SK-N-SH treated with all-trans-retinoic acid at 6 μM for 48 hours (cell line): Measurements from ENCODE around the gene EMC10.

ENCODE experiments used
- ATAC-seq: fragments of 200-7000 bp; cut with Tn5 transposase; 3 replicates; pipeline ENCODE4 v1.9.1; 2020; ENCODE audit warnings: mild to moderate bottlenecking, moderate library complexity
- ARNTL ChIP-seq: fragments of 450-650 bp; formaldehyde crosslinking; IDR thresholded peaks from 2 replicates; pipeline ENCODE4 v1.5.0; 2020; ENCODE audit warnings: low read depth, mild to moderate bottlenecking, moderate library complexity, borderline replicate concordance
- BACH2 ChIP-seq: fragments of 250-450 bp; sonication (Bioruptor Pico); IDR thresholded peaks from 2 replicates; pipeline ENCODE4 v1.9.0; 2021; ENCODE audit warnings: mild to moderate bottlenecking, borderline replicate concordance
- CSDC2 ChIP-seq: fragments of 250-450 bp; sonication (Bioruptor Pico); IDR thresholded peaks from 2 replicates; pipeline ENCODE4 v1.5.0; 2020; ENCODE audit warnings: mild to moderate bottlenecking, moderate library complexity
- ESRRG ChIP-seq: fragments of 250-450 bp; sonication (Bioruptor Pico); IDR thresholded peaks from 2 replicates; pipeline ENCODE4 v1.6.1; 2021; ENCODE audit warnings: mild to moderate bottlenecking
- ISL1 ChIP-seq: fragments of 250-450 bp; sonication (Bioruptor Pico); IDR thresholded peaks from 2 replicates; pipeline ENCODE4 v2.1.2; 2022; ENCODE audit warnings: mild to moderate bottlenecking, moderate library complexity
- PPARA ChIP-seq: fragments of 250-450 bp; sonication (Bioruptor Pico); IDR thresholded peaks from 2 replicates; pipeline ENCODE4 v1.5.0; 2020; ENCODE audit warnings: mild to moderate bottlenecking, borderline replicate concordance
- RARB ChIP-seq: fragments of 250-450 bp; sonication (Bioruptor Pico); IDR thresholded peaks from 2 replicates; pipeline ENCODE4 v1.8.0; 2021; ENCODE audit warnings: mild to moderate bottlenecking, moderate library complexity
- SNAI2 ChIP-seq: fragments of 250-450 bp; sonication (Bioruptor Pico); IDR thresholded peaks from 2 replicates; pipeline ENCODE4 v1.5.0; 2020; ENCODE audit warnings: mild to moderate bottlenecking, moderate library complexity
- TCF4 ChIP-seq: fragments of 250-450 bp; sonication (Bioruptor Pico); IDR thresholded peaks from 2 replicates; pipeline ENCODE4 v1.8.0; 2021; ENCODE audit warnings: mild to moderate bottlenecking, moderate library complexity, borderline replicate concordance
- TOX ChIP-seq: fragments of 250-450 bp; sonication (Bioruptor Pico); IDR thresholded peaks from 2 replicates; pipeline ENCODE4 v1.8.0; 2021; ENCODE audit warnings: mild to moderate bottlenecking, moderate library complexity, borderline replicate concordance
- ZC3H10 ChIP-seq: fragments of 250-450 bp; sonication (Bioruptor Pico); IDR thresholded peaks from 2 replicates; pipeline ENCODE4 v1.5.1; 2021; ENCODE audit warnings: mild to moderate bottlenecking, moderate library complexity
- ZFP3 ChIP-seq: fragments of 250-450 bp; sonication (Bioruptor Pico); IDR thresholded peaks from 2 replicates; pipeline ENCODE4 v1.5.0; 2020; ENCODE audit warnings: mild to moderate bottlenecking, moderate library complexity
- ZFP30 ChIP-seq: fragments of 450-650 bp; formaldehyde crosslinking; IDR thresholded peaks from 2 replicates; pipeline ENCODE4 v1.5.0; 2022; ENCODE audit warnings: mild to moderate bottlenecking, moderate library complexity
- ZNF565 ChIP-seq: fragments of 450-650 bp; formaldehyde crosslinking; conservative IDR thresholded peaks from 2 replicates; pipeline ENCODE4 v1.5.0; 2020; ENCODE audit warnings: low read depth, mild to moderate bottlenecking, moderate library complexity
- ZNF70 ChIP-seq: fragments of 450-650 bp; formaldehyde crosslinking; IDR thresholded peaks from 2 replicates; pipeline ENCODE4 v1.5.0; 2020; ENCODE audit warnings: mild to moderate bottlenecking, moderate library complexity
- TF ChIP-seq, protein P1 (sequence below): fragments of 250-450 bp; sonication (Bioruptor Pico); IDR thresholded peaks from 2 replicates; pipeline ENCODE4 v1.5.1; 2020; ENCODE audit warnings: low read depth, mild to moderate bottlenecking, moderate library complexity
- TF ChIP-seq, protein P2 (sequence below): fragments of 250-450 bp; sonication (Bioruptor Pico); IDR thresholded peaks from 2 replicates; pipeline ENCODE4 v1.8.0; 2020; ENCODE audit warnings: mild to moderate bottlenecking, moderate library complexity, borderline replicate concordance
- TF ChIP-seq, protein P3 (sequence below): fragments of 250-450 bp; sonication (Bioruptor Pico); IDR thresholded peaks from 2 replicates; pipeline ENCODE4 v1.5.1; 2021; ENCODE audit warnings: mild to moderate bottlenecking, moderate library complexity

Gene EMC10

DNA sequence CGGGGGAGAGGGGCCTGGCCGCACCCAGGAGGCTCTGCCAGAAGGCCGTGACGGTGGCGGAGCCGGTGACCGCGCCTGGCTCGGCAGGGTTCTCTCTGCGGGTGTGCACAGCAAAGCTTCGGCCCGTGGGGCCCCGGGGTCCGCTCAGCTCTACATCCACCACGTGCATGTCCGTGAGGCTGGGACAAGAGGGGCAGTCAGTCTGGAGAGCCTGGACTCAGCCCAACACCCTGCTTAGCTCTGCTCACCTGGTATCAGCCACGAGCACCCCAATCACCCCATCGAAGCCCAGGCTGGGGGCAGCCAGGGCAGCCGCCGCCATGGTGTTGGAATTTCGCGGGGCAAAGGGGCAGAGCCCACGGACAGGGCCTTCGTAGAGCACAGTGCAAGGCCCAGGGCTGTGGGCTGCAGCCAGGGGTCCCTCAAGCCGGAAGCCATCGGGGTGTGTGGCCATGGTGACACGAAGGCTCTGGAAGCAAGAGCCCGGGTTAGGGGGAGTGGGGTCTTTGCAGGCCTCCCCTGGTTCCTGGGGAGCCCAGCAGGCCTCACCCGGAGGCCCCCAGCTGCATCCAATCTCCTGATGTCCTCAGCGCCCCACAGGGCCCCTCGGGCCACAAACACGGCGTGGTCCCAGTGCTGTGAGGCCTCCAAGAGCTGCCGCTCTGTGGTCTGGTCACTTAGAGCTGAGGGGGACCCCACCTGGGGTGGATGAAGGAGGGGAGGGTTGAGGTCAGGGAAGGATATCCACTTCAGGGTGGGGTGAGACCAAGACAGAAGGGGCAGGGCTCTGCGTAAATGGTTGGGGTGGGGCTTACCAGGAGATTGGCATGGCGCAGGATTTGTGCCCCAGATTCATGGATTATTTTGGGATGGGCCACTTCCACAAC lies 36.0 kb downstream of the EMC10 start:
- no peak for ATAC-seq
- no peak for TF ChIP-seq ZNF565
- TF ChIP-seq, protein P1, sequence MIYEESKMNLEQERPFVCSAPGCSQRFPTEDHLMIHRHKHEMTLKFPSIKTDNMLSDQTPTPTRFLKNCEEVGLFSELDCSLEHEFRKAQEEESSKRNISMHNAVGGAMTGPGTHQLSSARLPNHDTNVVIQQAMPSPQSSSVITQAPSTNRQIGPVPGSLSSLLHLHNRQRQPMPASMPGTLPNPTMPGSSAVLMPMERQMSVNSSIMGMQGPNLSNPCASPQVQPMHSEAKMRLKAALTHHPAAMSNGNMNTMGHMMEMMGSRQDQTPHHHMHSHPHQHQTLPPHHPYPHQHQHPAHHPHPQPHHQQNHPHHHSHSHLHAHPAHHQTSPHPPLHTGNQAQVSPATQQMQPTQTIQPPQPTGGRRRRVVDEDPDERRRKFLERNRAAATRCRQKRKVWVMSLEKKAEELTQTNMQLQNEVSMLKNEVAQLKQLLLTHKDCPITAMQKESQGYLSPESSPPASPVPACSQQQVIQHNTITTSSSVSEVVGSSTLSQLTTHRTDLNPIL (CRISPR knock-in tag) = no peak
- TF ChIP-seq ZFP30 (CRISPR knock-in tag) = no peak
- TF ChIP-seq TCF4 (CRISPR knock-in tag) = no peak
- TF ChIP-seq BACH2 (CRISPR knock-in tag) = no peak
- TF ChIP-seq, protein P2, sequence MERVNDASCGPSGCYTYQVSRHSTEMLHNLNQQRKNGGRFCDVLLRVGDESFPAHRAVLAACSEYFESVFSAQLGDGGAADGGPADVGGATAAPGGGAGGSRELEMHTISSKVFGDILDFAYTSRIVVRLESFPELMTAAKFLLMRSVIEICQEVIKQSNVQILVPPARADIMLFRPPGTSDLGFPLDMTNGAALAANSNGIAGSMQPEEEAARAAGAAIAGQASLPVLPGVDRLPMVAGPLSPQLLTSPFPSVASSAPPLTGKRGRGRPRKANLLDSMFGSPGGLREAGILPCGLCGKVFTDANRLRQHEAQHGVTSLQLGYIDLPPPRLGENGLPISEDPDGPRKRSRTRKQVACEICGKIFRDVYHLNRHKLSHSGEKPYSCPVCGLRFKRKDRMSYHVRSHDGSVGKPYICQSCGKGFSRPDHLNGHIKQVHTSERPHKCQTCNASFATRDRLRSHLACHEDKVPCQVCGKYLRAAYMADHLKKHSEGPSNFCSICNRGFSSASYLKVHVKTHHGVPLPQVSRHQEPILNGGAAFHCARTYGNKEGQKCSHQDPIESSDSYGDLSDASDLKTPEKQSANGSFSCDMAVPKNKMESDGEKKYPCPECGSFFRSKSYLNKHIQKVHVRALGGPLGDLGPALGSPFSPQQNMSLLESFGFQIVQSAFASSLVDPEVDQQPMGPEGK (CRISPR knock-in tag) = no peak

DNA sequence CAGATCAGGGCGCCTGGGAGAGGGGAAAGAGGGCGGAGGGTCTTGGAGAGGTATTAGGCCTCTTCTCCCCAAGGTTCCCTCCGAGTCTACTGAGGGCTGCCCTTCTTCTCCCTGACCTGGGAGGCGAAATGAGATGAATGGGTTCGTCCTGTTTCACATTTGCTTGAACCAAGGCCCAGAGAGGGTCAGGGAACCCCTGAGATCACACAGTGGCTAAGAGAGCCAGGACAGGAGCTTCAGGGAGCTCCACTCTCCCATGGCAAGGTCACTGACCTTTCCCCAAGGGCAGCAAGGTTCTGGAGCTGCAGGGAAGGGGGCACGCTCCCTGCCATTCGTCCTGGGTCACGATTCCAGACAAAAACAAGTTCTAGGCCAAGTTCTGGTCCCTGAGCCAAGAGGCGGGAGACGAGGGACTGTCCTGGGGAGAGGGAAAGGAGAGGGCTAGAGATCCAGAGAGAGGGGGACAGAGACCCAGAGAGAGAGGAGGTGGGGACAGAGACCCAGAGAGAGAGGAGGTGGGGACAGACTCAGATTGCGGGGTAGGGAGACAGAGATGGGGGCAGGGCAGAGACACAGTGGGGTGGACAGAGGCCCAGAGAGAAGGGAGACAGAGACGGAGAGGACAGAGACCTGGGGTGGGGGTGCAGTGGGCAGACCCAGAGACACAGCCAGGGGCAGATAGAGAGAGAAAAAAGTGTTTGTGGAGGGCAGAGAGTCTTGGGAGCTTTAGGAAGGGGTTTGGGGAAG lies 36.9 kb downstream of the EMC10 start:
- TF ChIP-seq ZFP3 (CRISPR knock-in tag) = no peak
- TF ChIP-seq, protein P1 (CRISPR knock-in tag) = no peak
- TF ChIP-seq ARNTL (CRISPR knock-in tag) = no peak
- no peak for ATAC-seq

DNA sequence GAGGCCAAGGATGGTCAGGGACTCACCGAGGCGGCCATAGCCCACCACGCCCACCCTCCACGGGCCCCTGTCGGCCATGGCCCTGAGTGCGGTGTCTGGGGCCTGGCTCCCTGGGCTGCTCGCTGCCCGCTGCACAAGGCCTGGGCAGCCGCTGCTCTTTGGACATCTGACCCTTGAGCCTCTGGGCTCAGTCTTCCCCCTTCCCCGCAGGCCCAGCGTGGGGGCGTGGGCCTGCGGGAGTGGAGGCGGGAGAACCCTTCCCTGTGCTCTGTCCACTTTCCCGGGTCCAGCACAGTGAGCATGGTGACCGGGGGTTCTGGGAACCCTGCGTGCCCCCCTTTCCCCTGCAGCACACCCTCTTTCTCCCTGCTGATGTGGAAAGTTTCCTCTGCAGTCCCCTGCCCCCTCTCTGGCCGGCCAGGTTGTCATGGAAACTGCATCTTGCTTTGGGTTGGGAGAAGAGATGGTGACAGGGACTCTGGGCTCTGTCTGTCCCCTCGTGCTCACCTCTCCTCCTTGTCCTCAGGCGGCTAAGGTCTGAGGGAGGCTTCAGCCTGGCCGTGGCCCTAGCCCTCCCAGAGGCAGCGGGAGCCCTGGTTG lies 37.5 kb downstream of the EMC10 start, which contains the start of gene ASPDH:
ASPDH (minus strand) TSS at position 168 of the 600 bp plus-strand sequence; CDS start at position 78, 90 bp downstream.
- ATAC-seq = no peak
- TF ChIP-seq ISL1 (CRISPR knock-in tag) (no peak), ZNF70 (CRISPR knock-in tag) (no peak), TOX (no peak), RARB (no peak), SNAI2 (CRISPR knock-in tag) (no peak)
- TF ChIP-seq, all 23 proteins: peak for 0

DNA sequence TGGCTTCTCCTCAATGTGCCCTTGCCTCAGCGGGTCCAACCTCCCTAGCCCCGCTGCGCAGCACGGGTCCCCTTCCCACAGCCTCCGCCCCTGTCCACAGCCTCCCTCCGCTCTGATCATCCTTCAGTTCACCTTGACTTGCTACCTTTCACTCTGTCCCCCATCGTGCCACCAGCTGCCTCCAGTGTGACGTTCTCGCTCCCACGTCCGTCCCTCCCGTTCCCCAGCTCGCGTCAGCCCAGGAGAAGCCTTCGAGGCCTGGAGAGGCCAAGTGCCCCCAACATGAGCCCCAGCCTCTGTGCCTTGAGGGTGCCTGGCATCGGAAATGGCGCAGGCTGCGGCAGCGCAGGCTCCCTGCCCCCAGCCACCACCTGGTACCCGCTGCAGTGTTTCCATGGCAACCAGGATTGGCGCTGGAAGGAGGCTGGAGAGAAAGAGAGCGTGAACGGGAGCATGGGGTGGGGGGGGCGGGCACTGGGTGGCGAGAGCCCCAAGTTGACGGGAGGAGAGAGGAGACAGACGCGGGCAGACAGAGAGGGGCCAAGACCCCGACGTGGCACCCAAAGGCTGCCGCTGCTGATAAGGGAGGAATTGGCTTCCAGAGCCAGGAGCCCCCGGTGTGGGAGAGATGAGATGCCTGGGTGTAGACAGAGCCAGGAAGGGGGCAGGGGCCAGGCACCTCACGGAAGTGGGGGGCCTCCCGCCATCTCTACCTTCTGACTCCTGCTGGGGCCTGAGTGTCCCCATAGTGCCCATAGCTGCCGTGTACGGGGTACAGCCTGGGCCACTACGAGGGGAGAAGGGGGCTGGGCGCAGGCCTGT lies 38.2 kb downstream of the EMC10 start:
- ATAC-seq = no peak
- TF ChIP-seq, protein P1 (CRISPR knock-in tag) = no peak
- peak; percentile 24; the same call in 1 of the 2 replicates for TF ChIP-seq TCF4 (CRISPR knock-in tag)
- no peak for TF ChIP-seq PPARA (CRISPR knock-in tag)
- TF ChIP-seq, protein P2 (CRISPR knock-in tag) = no peak
- TF ChIP-seq CSDC2 (CRISPR knock-in tag) = no peak
- no peak for TF ChIP-seq ISL1 (CRISPR knock-in tag)
- TF ChIP-seq ZC3H10 (CRISPR knock-in tag) = no peak
- TF ChIP-seq, protein P3, sequence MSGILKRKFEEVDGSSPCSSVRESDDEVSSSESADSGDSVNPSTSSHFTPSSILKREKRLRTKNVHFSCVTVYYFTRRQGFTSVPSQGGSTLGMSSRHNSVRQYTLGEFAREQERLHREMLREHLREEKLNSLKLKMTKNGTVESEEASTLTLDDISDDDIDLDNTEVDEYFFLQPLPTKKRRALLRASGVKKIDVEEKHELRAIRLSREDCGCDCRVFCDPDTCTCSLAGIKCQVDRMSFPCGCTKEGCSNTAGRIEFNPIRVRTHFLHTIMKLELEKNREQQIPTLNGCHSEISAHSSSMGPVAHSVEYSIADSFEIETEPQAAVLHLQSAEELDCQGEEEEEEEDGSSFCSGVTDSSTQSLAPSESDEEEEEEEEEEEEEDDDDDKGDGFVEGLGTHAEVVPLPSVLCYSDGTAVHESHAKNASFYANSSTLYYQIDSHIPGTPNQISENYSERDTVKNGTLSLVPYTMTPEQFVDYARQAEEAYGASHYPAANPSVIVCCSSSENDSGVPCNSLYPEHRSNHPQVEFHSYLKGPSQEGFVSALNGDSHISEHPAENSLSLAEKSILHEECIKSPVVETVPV (CRISPR knock-in tag) = no peak
- TF ChIP-seq ESRRG = no peak
